CD4-positive, alpha-beta T cell treated with Interleukin-6 for 4 hours (primary cell): ENCODE results near the gene ASIP.
"Not testable (repeated sequence)": the region's sequence is repeated elsewhere in the genome, so short reads cannot be mapped to it uniquely, and the experiment has no call there.

Experiments used
- DNase-seq: peaks from one replicate; pipeline ENCODE4 v3.0.0-alpha.2; 2020; ENCODE audit warnings: mixed read lengths

ASIP gene, protein sequence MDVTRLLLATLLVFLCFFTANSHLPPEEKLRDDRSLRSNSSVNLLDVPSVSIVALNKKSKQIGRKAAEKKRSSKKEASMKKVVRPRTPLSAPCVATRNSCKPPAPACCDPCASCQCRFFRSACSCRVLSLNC

DNA sequence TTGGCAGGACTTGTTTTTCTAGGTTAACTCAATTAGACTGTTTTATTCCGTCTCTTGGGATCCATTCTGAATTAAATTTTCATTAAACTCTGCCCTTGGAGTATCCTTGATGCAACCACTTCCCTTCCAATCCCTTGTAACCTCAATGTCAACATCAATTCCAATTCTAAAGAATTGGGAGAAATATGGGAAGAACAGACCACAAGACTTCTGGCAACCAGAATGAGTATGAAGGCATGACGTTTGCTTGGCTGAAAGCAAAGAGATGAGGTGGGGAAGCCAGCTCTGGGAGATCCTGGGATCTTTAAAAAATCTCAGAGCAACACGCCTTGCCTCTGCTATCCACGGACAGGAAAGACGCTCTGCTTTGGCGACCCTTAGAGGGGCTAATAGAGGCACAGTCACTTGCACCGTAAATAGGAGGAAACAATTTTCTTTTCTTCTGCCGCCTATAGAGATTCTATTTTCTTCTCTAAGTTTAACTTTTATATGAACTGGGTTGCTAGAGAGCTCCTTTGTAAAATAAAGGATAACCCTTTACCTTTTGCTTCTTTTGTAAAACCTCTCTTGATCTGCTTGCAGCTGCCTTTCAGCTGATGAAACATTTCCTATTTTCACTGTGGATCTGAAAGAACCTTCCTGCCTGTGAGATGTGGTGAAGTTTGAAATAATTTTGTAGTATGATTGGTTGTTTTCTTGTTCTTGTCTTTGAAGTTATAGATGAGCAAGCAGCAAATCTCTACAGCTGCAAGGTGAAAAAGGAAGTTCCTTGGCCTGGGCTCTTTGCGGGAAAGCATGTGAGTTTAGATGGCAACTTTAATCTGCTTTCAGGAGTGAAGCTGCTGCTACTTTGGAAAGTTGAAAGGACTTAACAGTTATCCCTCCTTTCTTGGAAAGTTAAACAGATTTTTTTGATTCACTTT, at the start of gene ASIP:
Gene ASIP, plus strand, starts transcription at position 731 of the 923 bp plus-strand sequence. CDS start 18,952 bp downstream, outside the sequence.
- DNase-seq = peak; percentile 28

DNA sequence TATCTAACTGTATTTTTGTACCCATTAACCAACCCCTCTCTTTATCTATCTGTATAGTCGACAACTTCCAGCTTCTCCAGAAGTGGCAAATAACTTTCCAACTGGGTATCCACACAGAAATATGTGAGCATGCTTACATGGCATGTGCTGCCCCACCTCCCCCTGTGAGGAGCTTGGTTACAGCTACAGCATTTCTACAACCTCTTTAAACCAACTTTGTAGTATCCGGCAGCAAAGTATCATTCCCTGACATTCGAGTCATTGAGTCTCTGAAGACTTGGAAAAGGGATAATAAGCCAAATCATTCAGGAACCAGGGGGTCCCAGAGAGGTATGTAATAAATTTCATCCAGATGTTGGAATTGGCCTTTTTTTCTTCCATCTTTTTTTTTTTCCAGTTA, 48.2 kb upstream of the ASIP start:
- no peak for DNase-seq

DNA sequence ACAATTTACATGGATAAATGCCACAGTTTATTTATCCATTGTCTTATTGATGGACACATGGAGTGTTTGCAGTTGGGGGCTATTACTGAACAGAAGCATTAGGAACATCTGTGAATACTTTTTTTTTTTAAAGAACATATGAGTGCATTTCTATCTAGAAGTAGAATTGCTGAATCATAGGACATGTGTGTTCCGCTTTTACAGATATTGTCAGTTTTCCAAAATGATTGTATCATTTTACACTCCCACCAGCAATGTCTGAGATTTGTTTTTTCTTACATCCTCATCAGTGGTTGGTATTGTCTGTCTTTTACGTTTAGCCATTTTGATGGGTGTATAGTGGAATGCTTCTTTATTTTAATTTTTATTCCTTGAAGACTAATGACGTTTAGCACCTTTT, 42.0 kb upstream of the ASIP start:
- DNase-seq = no peak

DNA sequence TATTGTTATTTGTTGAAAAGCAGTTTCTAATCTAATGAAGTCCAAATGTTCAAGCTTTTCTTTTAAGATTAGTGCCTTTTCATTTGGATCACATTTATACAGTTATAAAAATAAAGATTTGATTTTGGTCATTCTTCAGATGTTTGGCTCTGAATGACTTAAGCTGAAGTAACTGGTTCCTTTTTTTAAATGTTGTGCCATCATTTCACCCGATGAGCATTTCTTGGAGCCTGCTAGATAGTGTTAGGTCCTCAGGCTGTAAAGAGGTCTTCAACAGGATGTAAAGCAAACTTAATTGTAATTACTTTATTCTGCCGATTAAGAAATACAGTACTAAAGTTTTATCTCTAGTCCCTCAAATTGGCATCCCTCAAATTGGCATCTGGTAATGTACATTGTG, 41.2 kb upstream of the ASIP start:
- no peak for DNase-seq

DNA sequence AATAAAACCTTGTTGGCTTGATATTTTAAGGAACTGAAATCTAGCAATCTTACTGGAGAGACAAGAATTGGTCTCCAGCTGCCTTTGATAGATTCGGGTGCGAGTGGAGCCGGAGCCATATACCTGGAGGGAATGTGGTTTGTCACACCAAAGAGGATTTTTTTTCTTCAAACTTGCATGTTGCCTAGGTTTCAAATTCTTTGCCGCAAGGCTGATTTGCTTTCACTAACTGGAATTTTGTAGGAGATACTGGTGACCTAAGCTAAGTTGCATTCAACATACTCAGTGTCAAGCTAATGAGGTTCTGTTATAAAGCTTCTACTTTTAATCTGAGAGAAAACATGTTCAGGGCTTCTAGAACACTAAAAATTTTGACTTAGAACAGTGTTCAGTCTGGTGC, 39.7 kb upstream of the ASIP start:
- DNase-seq = no peak

DNA sequence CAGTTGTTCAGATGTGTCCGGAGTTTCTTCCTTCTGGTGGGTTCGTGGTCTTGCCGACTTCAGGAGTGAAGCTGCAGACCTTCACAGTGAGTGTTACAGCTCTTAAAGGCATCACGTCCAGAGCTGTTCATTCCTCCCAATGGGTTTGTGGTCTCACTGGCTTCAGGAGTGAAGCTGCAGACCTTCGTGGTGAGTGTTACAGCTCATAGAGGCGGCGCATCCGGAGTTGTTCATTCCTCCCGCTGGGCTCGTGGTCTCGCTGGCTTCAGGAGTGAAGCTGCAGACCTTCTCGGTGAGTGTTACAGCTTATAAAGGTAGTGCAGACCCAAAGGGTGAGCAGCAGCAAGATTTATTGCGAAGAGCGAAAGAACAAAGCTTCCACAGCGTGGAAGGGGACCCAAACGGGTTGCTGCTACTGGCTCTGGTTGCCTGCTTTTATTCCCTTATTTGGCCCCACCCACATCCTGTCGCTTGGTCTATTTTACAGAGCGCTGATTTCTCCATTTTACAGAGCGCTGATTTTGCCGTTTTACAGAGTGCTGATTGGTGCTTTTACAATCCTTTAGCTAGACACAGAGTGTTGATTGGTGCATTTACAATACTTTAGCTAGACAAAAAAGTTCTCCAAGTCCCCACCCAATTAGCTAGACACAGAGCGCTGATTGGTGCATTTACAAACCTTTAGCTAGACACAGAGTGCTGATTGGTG, 35.9 kb upstream of the ASIP start:
- peak; percentile 2 for DNase-seq

DNA sequence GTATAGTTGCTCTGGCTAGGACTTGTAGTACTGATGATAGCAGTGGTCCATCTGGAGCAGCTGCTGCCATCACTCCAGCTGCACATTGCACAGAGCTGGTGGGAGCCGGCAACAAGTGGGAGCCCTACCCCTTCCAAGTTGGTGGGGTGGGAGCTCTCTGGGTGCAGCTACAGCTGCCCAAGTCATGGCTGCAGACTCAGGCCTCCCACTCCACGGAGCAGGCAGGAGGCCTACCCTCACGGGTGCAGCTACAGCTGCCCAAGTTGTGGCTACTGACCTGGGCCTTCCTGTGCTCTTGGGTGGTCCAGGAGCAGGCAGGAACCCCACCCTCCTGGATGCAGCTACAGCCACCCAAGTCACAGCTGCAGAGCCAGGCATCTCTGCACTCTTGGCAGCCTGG, 32.1 kb upstream of the ASIP start:
- no peak for DNase-seq

DNA sequence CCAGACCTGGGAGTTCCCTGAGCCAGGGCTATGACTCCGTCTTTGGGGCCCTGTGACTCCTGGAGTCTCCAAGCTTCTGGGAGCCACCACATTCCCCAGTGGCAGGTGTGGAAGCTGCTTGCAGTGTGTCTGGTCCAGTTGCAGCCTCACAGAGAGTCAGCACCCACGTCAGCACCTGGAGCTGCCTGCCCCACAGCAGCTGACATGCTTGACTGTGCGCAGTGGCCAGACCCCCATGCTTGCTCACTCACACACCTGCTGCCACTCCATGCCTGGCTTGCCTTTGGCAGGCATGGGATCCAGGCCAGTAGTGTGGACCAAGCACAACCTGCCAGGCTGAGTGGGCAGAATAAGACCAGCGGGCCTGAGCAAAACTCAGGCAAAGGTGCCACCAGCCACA, 31.0 kb upstream of the ASIP start:
- DNase-seq = no peak

DNA sequence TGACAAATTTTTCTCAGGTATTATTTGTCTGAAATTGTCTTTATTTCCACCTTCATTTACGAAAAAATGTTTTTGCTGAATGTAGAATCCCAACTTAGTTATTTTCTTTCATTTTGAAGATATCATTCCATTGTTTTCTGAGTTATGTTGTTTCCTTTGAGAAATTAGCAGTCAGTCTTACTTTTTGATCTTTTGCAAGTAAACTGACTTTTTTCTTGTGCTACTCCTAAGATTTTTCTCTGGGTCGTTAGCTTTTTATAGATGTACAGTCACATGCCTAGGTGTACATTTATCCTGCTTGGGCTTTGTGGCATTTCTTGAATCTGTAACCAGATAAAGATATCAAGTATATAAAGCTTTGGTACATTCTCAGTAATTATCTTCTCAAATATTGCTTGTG, 29.6 kb upstream of the ASIP start:
- DNase-seq = no peak

DNA sequence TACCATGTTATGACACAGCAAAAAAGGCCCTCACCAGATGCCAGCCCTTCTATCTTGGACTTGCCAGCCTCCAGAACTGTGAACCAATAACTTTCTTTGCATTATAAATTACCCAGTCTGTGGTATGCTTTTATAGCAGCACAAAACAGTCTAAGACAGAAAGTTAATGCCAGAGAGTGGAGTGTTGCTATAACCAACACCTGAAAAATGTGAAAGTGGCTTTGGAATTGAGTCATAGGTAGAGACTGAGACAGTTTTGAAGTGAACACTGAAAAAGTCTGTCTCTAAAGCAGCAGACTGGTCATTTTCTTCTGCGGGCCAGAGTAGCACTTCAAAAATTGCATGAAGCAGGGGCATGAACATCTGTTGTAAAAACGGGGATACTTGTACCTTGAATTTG, 28.0 kb upstream of the ASIP start:
- no peak for DNase-seq

DNA sequence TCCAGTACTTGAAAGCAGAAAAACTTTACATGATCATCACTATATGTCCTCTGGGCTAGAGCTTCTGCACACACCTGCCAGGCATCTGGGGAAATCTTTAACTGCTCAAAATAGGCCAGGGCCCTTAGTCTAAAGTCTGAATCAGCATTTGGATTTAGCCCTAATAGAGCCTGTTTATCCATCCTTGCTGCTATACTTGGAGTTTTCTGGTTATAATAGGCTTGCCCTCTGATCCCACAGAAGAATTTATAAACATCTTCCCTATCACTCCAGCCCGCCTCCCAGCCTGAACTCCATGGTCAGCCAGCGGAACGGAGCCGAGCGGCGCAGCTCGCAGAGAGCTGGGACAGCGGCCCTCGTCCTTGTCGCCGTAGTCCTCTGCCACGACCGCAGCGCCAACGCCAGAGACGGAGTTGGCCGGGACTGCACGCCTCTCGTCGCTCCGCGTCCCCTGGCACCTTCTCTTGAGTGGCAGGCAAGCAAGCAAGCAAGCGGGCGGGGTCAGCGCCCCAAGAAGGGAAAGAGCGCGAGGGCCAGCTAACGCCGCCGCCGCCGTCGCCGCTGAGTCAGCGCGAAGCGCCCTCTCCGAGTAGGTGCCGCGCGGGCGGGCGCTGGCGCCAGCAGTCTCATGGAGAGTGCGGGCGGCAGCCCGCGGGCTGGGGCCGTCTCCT, 25.4 kb upstream of the ASIP start:
- peak; percentile 46 for DNase-seq

DNA sequence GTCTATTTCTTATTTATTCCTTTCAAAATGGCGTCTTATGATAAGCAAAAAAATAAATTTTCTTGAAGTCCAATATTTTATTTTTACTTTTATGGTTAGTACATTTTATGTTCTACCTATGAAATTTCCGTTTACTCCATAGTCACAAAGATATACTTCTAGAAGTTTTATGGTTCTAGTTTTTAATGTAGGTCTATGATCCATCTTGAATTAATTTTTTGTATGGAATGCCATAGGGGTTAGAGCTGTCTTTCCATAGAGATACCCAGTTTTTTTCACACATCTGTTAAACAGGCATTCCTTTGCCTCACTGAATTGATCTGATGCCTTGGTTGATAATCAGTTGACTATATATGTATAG, 24.9 kb upstream of the ASIP start:
- no peak for DNase-seq

DNA sequence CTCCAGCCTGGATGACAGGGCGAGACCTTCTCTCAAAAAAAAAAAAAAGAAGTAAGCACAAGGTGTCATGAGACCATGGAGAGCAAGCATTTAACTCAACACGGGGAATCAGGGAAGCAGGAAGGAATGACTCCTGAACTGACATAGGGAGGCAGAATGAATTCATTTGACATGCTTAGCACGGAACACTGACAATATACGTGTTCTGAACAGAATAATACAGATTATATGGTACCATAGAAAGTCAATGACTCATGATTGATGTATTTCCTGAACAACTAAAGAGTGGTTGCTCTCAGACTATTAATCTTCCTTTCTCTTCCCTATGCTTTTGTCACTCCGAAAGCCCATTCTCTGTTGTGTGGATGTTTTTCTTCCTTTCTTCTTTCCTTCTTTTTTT, 20.7 kb upstream of the ASIP start:
- no peak for DNase-seq

DNA sequence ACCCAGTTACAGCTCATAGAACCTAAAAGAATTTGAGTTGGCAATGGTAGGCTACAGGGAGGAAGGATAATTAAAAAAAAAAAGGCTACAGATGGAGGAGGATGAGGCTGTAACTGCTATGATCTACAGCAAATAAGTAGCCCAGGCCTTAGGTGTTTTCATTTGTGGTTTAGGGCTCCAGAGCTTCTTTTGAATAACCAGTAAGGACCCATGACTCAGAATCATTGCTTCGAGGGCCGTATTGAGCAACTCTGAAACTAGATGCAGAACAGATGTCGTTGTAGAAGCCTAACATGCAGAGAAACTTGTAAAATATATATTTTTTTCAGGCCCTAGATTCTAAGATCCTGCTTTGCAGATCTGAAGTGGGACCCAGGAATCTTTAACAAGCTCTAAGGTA, 19.0 kb upstream of the ASIP start:
- no peak for DNase-seq

DNA sequence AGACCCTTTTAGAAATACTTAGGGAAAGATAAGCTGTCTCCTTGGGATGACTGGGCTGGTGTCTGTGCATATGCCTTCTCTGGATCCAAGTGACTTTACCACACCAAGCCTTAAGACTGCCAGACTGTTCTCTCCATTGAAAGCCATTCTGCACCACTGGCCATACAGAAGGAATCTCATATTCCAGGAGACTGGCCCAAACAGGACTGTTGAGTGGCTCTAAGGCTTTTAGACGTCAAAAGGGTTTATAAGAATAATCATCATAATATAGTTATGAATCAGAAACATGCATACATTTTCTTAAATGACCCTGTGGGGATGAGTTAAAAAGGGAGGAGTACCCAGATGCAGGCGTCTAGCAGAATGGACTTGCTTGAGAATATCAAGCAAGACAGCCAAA, 17.0 kb upstream of the ASIP start:
- not testable (repeated sequence) for DNase-seq

DNA sequence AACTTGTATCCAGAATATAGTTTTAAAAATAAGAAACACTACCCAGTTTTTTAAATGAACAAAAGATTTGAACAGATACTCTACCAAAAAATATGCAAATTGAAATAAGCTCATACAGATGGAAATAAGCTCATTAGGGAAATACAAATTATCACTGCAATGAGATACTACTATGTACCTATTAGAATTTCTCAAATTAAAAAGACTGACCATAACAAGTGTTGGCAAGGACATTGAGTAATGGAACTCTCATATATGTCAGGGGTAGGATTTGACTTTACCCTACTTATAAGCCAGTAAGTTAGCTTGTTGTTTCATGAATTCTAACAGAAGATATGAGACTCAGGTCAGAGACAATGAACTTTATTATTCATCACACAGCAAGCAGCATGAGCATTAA, 9.6 kb upstream of the ASIP start:
- DNase-seq = no peak

DNA sequence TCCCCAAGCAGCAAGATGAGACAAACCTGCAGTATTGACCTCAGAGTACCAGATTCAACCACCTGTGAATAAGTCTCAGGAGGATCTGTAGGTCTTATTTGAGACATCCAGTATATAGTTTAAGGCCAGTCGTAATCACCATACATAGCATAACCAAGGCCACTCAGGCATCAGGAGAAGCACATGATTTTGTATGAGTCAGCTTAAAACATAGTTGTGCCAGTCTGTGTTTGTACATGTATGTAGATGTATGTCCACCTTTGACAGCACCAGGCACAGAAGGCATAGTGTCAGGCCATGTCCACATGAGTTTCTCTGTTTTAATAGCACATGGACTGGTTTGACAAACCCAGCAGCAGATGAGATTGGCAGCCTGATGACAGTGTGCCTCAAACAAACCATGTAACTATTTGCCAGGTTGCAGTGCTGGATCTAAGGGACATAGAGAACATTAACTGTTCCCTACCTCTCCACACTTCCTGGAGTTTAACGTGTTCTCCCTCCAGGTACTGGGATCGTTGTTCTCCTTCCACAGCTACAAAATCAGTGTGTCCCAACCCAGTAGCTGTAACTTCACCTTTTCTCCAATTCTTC, 8.6 kb upstream of the ASIP start:
- DNase-seq = no peak

DNA sequence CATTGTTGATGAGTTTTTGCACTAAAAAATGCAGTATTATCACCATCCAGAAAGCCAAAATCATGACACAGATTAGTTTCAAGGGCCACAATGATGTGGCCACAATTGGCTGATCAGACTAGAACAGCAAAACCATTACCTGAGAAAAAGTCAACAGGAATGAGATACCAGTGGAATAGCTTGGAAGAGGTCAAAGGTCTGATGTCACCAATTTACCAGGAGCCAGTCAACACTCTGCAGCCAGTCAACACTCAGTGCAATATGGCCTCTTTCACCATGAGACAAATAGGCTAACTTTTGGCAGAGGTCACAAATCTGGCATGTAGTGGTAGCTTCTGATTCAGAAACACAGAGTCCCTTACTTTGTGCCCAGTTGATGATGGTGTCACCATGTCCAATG, 7.5 kb upstream of the ASIP start:
- no peak for DNase-seq

DNA sequence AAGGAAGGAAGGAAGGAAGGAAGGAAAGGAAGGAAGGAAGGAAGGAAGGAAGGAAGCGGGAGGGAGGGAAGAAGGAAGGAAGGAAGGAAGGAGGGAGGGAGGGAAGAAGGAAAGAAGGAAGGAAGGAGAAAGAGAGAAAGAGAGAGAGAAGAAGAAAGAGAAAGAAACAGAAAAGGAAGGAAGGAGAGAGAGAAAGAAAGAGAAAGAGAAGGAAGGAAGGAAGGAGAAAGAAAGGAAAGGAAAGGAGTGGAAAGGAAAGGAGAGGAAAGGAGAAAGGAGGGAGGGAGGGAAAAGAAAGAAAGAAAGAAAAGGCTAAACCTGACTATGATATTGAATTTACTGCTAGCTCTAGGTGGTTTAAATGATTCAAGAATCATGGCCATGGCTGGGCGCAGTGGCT, 5.3 kb upstream of the ASIP start:
- DNase-seq = no peak

DNA sequence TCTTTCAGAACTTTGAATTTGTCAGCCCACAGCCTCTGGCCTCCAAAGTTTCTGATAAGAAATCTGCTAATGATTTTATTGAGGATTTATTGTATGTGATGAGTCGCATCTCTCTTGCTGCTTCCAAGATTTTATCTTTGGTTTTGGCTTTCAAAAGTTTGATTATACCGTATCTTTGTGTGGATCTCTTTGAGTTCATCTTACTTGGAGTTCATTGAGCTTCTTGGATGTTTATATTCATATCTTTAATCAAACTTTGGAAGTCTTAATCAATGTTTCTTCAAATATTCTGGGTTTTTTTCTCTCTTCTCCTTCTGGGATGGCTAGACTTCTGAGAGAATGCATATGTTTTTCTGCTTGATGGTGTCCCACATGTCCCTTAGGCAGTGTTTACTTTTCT, 3.3 kb upstream of the ASIP start:
- DNase-seq = no peak

DNA sequence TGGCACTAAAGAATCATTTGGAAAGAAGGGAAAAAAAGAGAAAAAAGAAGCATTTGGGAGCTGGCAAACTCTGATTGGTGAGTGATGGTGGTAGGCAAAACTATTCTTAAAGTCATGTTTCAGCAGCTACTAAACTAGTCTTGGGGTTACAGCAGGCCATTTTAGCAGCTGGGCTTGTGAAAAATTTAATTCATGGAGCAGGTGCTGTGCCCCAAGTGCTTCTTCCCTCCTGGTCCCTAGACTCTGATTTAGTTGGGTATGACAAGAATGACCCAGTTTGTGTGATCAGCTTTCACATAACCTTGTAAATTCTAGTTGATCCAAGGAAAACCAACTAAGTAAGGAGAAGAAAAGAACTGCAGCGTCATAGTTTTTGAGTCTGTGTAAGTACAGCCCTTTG, 1.1 kb upstream of the ASIP start:
- no peak for DNase-seq

DNA sequence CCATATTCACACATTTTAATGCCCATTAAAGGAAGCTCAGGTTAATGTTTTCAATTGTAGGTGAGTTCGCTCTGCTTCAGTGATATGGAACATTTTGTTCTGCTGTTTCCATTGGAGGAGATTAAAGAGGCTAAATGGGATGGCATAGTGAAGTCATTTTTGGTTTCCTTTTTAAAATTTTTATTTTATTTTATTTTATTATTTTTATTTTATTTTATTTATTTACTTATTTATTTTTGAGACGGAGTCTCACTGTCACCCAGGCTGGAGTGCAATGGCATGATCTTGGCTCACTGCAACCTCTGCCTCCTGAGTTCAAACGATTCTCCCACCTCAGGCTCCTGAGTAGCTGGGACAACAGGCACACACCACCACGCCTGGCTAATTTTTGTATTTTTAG, 792 bp downstream of the ASIP start:
- DNase-seq = not testable (repeated sequence)

DNA sequence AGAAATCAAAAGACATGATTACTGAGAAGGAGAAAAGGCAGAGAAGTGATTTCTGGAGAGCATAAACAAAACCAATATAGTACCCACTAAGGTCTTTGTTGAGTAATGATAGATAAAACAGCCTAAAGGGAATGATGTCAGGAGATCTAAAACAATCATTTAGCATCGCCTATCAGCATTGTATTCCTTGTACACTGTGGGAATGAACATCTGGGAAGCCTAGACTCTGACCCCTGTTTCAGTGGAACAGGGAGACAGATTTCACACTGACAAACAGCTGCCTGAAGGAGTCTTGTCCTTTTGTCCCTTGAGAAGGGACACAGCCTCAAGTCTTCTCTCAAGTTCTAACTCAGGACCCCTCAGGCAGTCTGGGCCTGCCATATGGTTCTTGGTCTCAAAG, 1.7 kb downstream of the ASIP start:
- no peak for DNase-seq
